Measurements from ENCODE around the gene TMEM117. TPM values are rescaled to one million over a fixed set of nuclear protein-coding genes. Genes with fewer than 3 reads are reported as not detected.

The TMEM117 gene
- total RNA-seq, 6 experiments from 2014 or later, result 2.4 to 15.3 (median 3.1) TPM

GRCh38 chr12:44384136-44384535 lies 548.3 kb downstream of the TMEM117 start:
- no peak for TF ChIP-seq POLR2A (IDR thresholded peaks at IDR 0.05)
- TF ChIP-seq CTCF (IDR thresholded peaks at IDR 0.05), result no peak
- ATAC-seq (no peak), DNase-seq (no peak)
- Histone ChIP-seq H3K9me3 (no peaks in the 10 kb centered on the region), H3K4me1 (no peaks in the 10 kb centered on the region), H3K4me3 (no peak overlapping the region), H3K27ac (no peak overlapping the region), H3K27me3 (no peaks in the 10 kb centered on the region), H3K36me3 (no peaks in the 10 kb centered on the region)
- intact Hi-C loops (cut with DNase I), result no loop called here
- WGBS (ENCODE audit: insufficient coverage, low coverage, low lambda C conversion rate, missing lambda C conversion rate), result 75% methylated on average over 3 of the region's 3 CpGs

GRCh38 chr12:44385964-44386363 lies 550.1 kb downstream of the TMEM117 start:
- no peak for ATAC-seq
- Histone ChIP-seq H3K27me3 (no peaks in the 10 kb centered on the region), H3K27ac (no peak overlapping the region), H3K9me3 (no peaks in the 10 kb centered on the region), H3K4me3 (no peak overlapping the region), H3K4me1 (no peaks in the 10 kb centered on the region), H3K36me3 (no peaks in the 10 kb centered on the region)
- intact Hi-C loops (cut with DNase I), result no loop called here
- 78% methylated on average over 4 of the region's 4 CpGs for whole genome bisulfite sequencing (ENCODE audit: insufficient coverage, low coverage, low lambda C conversion rate, missing lambda C conversion rate)
- no peak for TF ChIP-seq CTCF (IDR thresholded peaks at IDR 0.05)
- TF ChIP-seq POLR2A (IDR thresholded peaks at IDR 0.05), result no peak
- no peak for DNase-seq

GRCh38 chr12:44387581-44387980 lies 551.7 kb downstream of the TMEM117 start:
- ATAC-seq (no peak), DNase-seq (no peak)
- no peaks in the 10 kb centered on the region for H3K36me3 ChIP-seq
- no peaks in the 10 kb centered on the region for H3K9me3 ChIP-seq
- no peak overlapping the region for H3K4me3 ChIP-seq
- no peaks in the 10 kb centered on the region for H3K4me1 ChIP-seq
- TF ChIP-seq POLR2A (IDR thresholded peaks at IDR 0.05) (no peak), CTCF (IDR thresholded peaks at IDR 0.05) (no peak)
- intact Hi-C loops (cut with DNase I), result no loop called here
- H3K27me3 ChIP-seq, result no peaks in the 10 kb centered on the region
- H3K27ac ChIP-seq, result no peak overlapping the region

GRCh38 chr12:44389038-44389437 lies 553.2 kb downstream of the TMEM117 start:
- H3K4me1 ChIP-seq, result no peaks in the 10 kb centered on the region
- H3K27ac ChIP-seq, result no peak overlapping the region
- H3K4me3 ChIP-seq, result no peak overlapping the region
- intact Hi-C loops (cut with DNase I), result no loop called here
- TF ChIP-seq POLR2A (IDR thresholded peaks at IDR 0.05) (no peak), CTCF (IDR thresholded peaks at IDR 0.05) (no peak)
- 72% methylated on average over 2 of the region's 2 CpGs for WGBS (ENCODE audit: insufficient coverage, low coverage, low lambda C conversion rate, missing lambda C conversion rate)
- no peak for ATAC-seq
- no peaks in the 10 kb centered on the region for H3K27me3 ChIP-seq
- H3K36me3 ChIP-seq, result no peaks in the 10 kb centered on the region
- DNase-seq, result no peak
- no peaks in the 10 kb centered on the region for H3K9me3 ChIP-seq

GRCh38 chr12:44389896-44390295 lies 554.0 kb downstream of the TMEM117 start:
- TF ChIP-seq POLR2A (IDR thresholded peaks at IDR 0.05) (no peak), CTCF (IDR thresholded peaks at IDR 0.05) (no peak)
- ATAC-seq, result no peak
- no peak for DNase-seq
- H3K27me3 ChIP-seq, result no peaks in the 10 kb centered on the region
- H3K27ac ChIP-seq, result no peak overlapping the region
- H3K36me3 ChIP-seq, result no peaks in the 10 kb centered on the region
- no peaks in the 10 kb centered on the region for H3K9me3 ChIP-seq
- H3K4me3 ChIP-seq, result no peak overlapping the region
- intact Hi-C loops (cut with DNase I), result no loop called here
- WGBS (ENCODE audit: insufficient coverage, low coverage, low lambda C conversion rate, missing lambda C conversion rate), result 73% methylated on average over 1 of the region's 1 CpG
- no peaks in the 10 kb centered on the region for H3K4me1 ChIP-seq
